Trophoblast cell (in vitro differentiated cells and primary cell): ENCODE data around the gene MCU.

Experiments
- DNase-seq, 2 donors: peaks; one replicate each; pipeline ENCODE4 v3.0.0-alpha.2; 2016
- H2AFZ ChIP-seq: 2 replicates; pipeline ENCODE4 v1.6.1; 2013; ENCODE audit warnings: low read length, moderate library complexity, mild to moderate bottlenecking; ENCODE audit not compliant: insufficient read depth, poor library complexity
- H2AK5ac ChIP-seq: 2 replicates; pipeline ENCODE4 v1.6.1; 2013; ENCODE audit warnings: mild to moderate bottlenecking, low read length
- H2BK120ac ChIP-seq: 2 replicates; pipeline ENCODE4 v1.6.1; 2013; ENCODE audit warnings: low read length, mild to moderate bottlenecking, moderate library complexity; ENCODE audit not compliant: insufficient read depth, poor library complexity
- H2BK12ac ChIP-seq: 2 replicates; pipeline ENCODE4 v1.6.1; 2013; ENCODE audit warnings: mild to moderate bottlenecking, low read length, moderate library complexity
- H2BK5ac ChIP-seq: 2 replicates; pipeline ENCODE4 v1.6.1; 2013; ENCODE audit warnings: low read length, low read depth, moderate library complexity, mild to moderate bottlenecking; ENCODE audit not compliant: poor library complexity
- H3K14ac ChIP-seq: 2 replicates; pipeline ENCODE4 v1.6.1; 2013; ENCODE audit warnings: mild to moderate bottlenecking, low read length
- H3K18ac ChIP-seq: 2 replicates; pipeline ENCODE4 v1.6.1; 2013; ENCODE audit warnings: mild to moderate bottlenecking, low read length
- H3K23ac ChIP-seq: 2 replicates; pipeline ENCODE4 v1.6.1; 2013; ENCODE audit warnings: low read length
- H3K27ac ChIP-seq: 2 replicates; pipeline ENCODE4 v1.5.1; 2013; ENCODE audit warnings: low read depth, mild to moderate bottlenecking, inconsistent platforms, low read length, moderate library complexity
- H3K27me3 ChIP-seq: 2 replicates; pipeline ENCODE4 v1.6.1; 2013; ENCODE audit warnings: inconsistent platforms, mild to moderate bottlenecking, low read length, moderate library complexity; ENCODE audit not compliant: insufficient read depth
- H3K36me3 ChIP-seq, 2 experiments: 1 replicate in 1 of 2; 2 replicates in 1 of 2; pipeline ENCODE4 v1.6.1; 2013; ENCODE audit warnings: low read length in 2 of 2, mild to moderate bottlenecking in 2 of 2, moderate library complexity in 1 of 2; ENCODE audit not compliant: insufficient read depth in 2 of 2, control insufficient read depth in 1 of 2
- H3K4ac ChIP-seq: 2 replicates; pipeline ENCODE4 v1.6.1; 2013; ENCODE audit warnings: low read depth, mild to moderate bottlenecking, low read length, moderate library complexity
- H3K4me1 ChIP-seq, 2 experiments: 1 replicate in 1 of 2; 2 replicates in 1 of 2; pipeline ENCODE4 v1.6.1; 2013; ENCODE audit warnings: low read length in 2 of 2, mild to moderate bottlenecking in 2 of 2, moderate library complexity in 1 of 2; ENCODE audit not compliant: insufficient read depth in 2 of 2, control insufficient read depth in 1 of 2
- H3K4me2 ChIP-seq: 2 replicates; pipeline ENCODE4 v1.6.1; 2013; ENCODE audit warnings: inconsistent platforms, mild to moderate bottlenecking, low read length, moderate library complexity
- H3K4me3 ChIP-seq: 2 replicates; pipeline ENCODE4 v1.5.1; 2013; ENCODE audit warnings: mild to moderate bottlenecking, low read depth, low read length, inconsistent platforms
- H3K79me1 ChIP-seq: one replicate; pipeline ENCODE4 v1.6.1; 2013; ENCODE audit warnings: low read length
- H3K79me2 ChIP-seq: 2 replicates; pipeline ENCODE4 v1.6.1; 2013; ENCODE audit warnings: low read length, mild to moderate bottlenecking; ENCODE audit not compliant: control insufficient read depth, insufficient read depth, poor library complexity
- H3K9ac ChIP-seq: 2 replicates; pipeline ENCODE4 v1.6.1; 2013; ENCODE audit warnings: mild to moderate bottlenecking, low read length
- H3K9me3 ChIP-seq: 2 replicates; pipeline ENCODE4 v1.6.1; 2013; ENCODE audit warnings: low read depth, mild to moderate bottlenecking, control low read depth, inconsistent platforms, low read length; ENCODE audit not compliant: insufficient read depth
- H4K12ac ChIP-seq: 2 replicates; pipeline ENCODE4 v1.6.1; 2013; ENCODE audit warnings: low read depth, mild to moderate bottlenecking, low read length, moderate library complexity
- H4K8ac ChIP-seq: 2 replicates; pipeline ENCODE4 v1.6.1; 2013; ENCODE audit warnings: low read depth, mild to moderate bottlenecking, low read length, moderate library complexity
- H4K91ac ChIP-seq: one replicate; pipeline ENCODE4 v1.6.1; 2013; ENCODE audit warnings: low read depth, mild to moderate bottlenecking, low read length, moderate library complexity
- WGBS: extraction: QIAGEN DNeasy Blood & Tissue Kit; methylation state at CpG from one replicate; pipeline ENCODE4 v1.1.7; 2013; ENCODE audit warnings: missing lambda C conversion rate; ENCODE audit not compliant: insufficient read length, insufficient coverage; ENCODE audit errors: extremely low coverage; 5-methylcytosine and 5-hydroxymethylcytosine counted together

Gene MCU

DNA sequence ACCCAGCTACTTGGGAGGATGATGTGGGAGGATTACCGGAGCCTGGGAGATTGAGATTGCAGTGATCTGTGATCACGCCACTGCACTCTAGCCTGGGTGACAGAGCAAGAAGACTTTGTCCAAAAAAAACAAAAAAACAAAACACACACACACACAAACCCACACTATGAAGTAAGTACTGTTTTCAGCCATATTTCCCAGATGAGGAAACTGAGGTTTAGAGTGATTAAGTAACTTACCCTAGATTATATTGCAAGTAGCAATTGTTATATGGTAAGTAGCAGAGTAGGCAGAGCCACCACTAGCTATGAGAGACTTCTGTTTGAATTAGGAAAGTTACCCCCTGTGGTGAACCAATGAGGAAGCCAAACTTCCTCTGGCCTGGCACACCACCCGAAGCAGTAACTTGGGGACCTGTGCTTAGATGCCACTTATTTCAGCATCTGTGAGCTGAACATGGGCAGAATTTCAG, 61.9 kb downstream of the MCU start:
- H3K4ac ChIP-seq, result no peak overlapping the region

GRCh38 chr10:72754275-72755032, 62.5 kb downstream of the MCU start:
- H2AK5ac ChIP-seq, result no peak overlapping the region
- no peak overlapping the region for H2BK12ac ChIP-seq
- no peak overlapping the region for H3K18ac ChIP-seq
- no peak overlapping the region for H2BK5ac ChIP-seq
- H3K4me3 ChIP-seq, result no peak overlapping the region
- no peak overlapping the region for H3K9ac ChIP-seq
- DNase-seq, result no peak
- H4K12ac ChIP-seq, result no peak overlapping the region
- no peak overlapping the region for H3K4ac ChIP-seq
- H4K91ac ChIP-seq, result no peak overlapping the region
- no peaks in the 10 kb centered on the region for H3K36me3 ChIP-seq
- peaks cover 0 to 2% of the 10 kb centered on the region in 2 experiments for H3K4me1 ChIP-seq
- H2BK120ac ChIP-seq, result no peak overlapping the region
- H3K79me1 ChIP-seq, result no peaks in the 10 kb centered on the region
- no peak overlapping the region for H3K14ac ChIP-seq
- no peak overlapping the region for H3K23ac ChIP-seq
- no peak overlapping the region for H4K8ac ChIP-seq
- no peak overlapping the region for H2AFZ ChIP-seq
- H3K79me2 ChIP-seq, result no peaks in the 10 kb centered on the region
- no peaks in the 10 kb centered on the region for H3K27me3 ChIP-seq
- no peak overlapping the region for H3K27ac ChIP-seq
- H3K9me3 ChIP-seq, result no peaks in the 10 kb centered on the region
- no peak overlapping the region for H3K4me2 ChIP-seq
- no CpG with 5 or more reads among the region's 2 CpGs for WGBS

More for the DNA sequence above, 61.9 kb downstream of the MCU start:
- Histone ChIP-seq H3K9ac (no peak overlapping the region), H4K8ac (no peak overlapping the region), H3K27me3 (no peaks in the 10 kb centered on the region), H2AK5ac (no peak overlapping the region), H3K4me1 (no peaks in the 10 kb centered on the region), H3K79me1 (no peaks in the 10 kb centered on the region), H2BK120ac (no peak overlapping the region), H3K36me3 (no peaks in the 10 kb centered on the region), H3K9me3 (no peaks in the 10 kb centered on the region), H2AFZ (no peak overlapping the region), H3K18ac (no peak overlapping the region), H3K4me3 (no peak overlapping the region), H3K14ac (no peak overlapping the region), H4K12ac (no peak overlapping the region), H3K4me2 (no peak overlapping the region), H3K27ac (no peak overlapping the region), H4K91ac (no peak overlapping the region), H3K79me2 (no peaks in the 10 kb centered on the region), H2BK5ac (no peak overlapping the region), H3K23ac (no peak overlapping the region), H2BK12ac (no peak overlapping the region)
- WGBS, result no CpG with 5 or more reads among the region's 3 CpGs
- no peak for DNase-seq

DNA sequence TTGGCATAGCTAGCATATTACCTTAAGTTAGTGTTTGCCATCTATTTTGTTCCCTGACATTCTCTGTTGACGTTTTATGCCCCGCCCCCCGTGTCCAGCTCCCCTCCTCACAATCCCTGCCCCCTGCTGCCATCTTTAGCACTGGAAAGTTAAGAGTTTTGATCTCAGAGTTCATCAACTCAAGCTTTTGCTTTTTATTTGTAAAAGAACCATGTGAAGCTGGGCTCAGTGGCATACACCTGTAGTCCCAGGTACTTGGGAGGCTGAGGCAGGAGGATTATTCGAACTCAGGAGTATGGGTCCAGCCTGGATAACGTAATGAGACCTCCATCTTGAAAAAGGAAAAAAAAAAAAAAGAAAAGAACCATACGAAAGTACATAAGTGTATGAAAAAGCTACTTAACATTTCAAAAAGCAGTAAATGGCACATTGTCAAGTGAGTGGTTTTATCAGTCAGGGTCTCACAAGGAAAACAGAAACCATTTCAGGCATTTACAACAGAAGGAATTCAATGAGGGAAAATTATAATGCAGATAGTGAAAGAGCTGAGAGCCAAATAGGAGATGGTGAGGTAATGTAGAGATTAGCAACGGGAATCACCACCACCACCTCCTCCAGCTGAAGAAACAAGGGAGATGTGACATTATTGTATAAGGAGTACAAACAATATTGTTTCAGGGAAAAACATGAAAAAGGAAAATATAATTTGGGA, 64.9 kb downstream of the MCU start:
- Histone ChIP-seq H2BK5ac (no peak overlapping the region), H3K4me3 (no peak overlapping the region), H3K14ac (no peak overlapping the region), H3K9ac (no peak overlapping the region), H2AFZ (no peak overlapping the region), H4K91ac (no peak overlapping the region), H3K4me1 (peaks cover 0 to 2% of the 10 kb centered on the region in 2 experiments), H3K79me2 (no peaks in the 10 kb centered on the region), H4K12ac (no peak overlapping the region), H3K27ac (no peak overlapping the region), H3K79me1 (no peaks in the 10 kb centered on the region), H2BK120ac (no peak overlapping the region), H3K18ac (no peak overlapping the region), H4K8ac (no peak overlapping the region), H3K9me3 (no peaks in the 10 kb centered on the region), H3K4me2 (no peak overlapping the region), H3K23ac (no peak overlapping the region), H3K4ac (no peak overlapping the region), H3K36me3 (no peaks in the 10 kb centered on the region), H2BK12ac (no peak overlapping the region), H3K27me3 (no peaks in the 10 kb centered on the region), H2AK5ac (no peak overlapping the region)
- WGBS, result no CpG with 5 or more reads among the region's 7 CpGs
- no peak for DNase-seq

DNA sequence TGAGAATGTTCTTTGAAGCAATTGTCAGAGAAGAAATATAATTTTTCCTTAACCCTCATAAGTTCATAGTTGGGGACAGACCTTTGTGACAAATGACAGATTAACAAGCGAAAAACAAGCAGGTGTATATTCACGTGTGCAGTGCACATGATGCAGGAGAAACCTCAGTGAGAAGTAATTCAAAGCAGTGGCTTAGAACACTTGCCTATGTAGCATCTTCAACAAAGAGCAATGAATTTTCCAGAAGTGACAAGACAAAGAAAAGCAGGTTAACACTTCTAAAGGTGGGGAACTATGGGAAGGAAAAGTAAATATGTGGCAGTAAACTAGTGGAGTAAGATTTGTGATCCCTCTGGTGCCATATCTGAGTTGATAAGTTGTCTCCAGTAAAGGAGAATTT, 65.8 kb downstream of the MCU start:
- H3K79me2 ChIP-seq, result no peaks in the 10 kb centered on the region
- H4K12ac ChIP-seq, result no peak overlapping the region
- H3K4me2 ChIP-seq, result no peak overlapping the region
- no peaks in the 10 kb centered on the region for H3K36me3 ChIP-seq
- H3K9me3 ChIP-seq, result no peaks in the 10 kb centered on the region
- no peak overlapping the region for H3K9ac ChIP-seq
- no peak overlapping the region for H3K4ac ChIP-seq
- no peak overlapping the region for H4K91ac ChIP-seq
- H3K23ac ChIP-seq, result no peak overlapping the region
- no peak overlapping the region for H3K14ac ChIP-seq
- WGBS, result no CpG with 5 or more reads among the region's 2 CpGs
- H2AK5ac ChIP-seq, result no peak overlapping the region
- no peak overlapping the region for H2BK12ac ChIP-seq
- no peak overlapping the region for H2BK120ac ChIP-seq
- no peak overlapping the region for H3K27ac ChIP-seq
- H2BK5ac ChIP-seq, result no peak overlapping the region
- no peak for DNase-seq
- H2AFZ ChIP-seq, result no peak overlapping the region
- no peak overlapping the region for H4K8ac ChIP-seq
- no peak overlapping the region for H3K18ac ChIP-seq
- no peaks in the 10 kb centered on the region for H3K27me3 ChIP-seq
- H3K4me1 ChIP-seq, result peaks cover 0 to 2% of the 10 kb centered on the region in 2 experiments
- H3K4me3 ChIP-seq, result no peak overlapping the region
- H3K79me1 ChIP-seq, result no peaks in the 10 kb centered on the region
